ENCODE data around the gene TMEM258. TPM values are rescaled to one million over a fixed set of nuclear protein-coding genes. Genes with fewer than 3 reads are reported as not detected.
A peak's percentile ranks its signal among the peaks of the same experiment; 100 is the strongest.

Gene TMEM258
- total and polyA plus RNA-seq, 9 of the 15 experiments (the other 6 are each of a cell fraction or from before 2014, with no cell fraction given): 97.2 to 856 (median 231) TPM

DNA sequence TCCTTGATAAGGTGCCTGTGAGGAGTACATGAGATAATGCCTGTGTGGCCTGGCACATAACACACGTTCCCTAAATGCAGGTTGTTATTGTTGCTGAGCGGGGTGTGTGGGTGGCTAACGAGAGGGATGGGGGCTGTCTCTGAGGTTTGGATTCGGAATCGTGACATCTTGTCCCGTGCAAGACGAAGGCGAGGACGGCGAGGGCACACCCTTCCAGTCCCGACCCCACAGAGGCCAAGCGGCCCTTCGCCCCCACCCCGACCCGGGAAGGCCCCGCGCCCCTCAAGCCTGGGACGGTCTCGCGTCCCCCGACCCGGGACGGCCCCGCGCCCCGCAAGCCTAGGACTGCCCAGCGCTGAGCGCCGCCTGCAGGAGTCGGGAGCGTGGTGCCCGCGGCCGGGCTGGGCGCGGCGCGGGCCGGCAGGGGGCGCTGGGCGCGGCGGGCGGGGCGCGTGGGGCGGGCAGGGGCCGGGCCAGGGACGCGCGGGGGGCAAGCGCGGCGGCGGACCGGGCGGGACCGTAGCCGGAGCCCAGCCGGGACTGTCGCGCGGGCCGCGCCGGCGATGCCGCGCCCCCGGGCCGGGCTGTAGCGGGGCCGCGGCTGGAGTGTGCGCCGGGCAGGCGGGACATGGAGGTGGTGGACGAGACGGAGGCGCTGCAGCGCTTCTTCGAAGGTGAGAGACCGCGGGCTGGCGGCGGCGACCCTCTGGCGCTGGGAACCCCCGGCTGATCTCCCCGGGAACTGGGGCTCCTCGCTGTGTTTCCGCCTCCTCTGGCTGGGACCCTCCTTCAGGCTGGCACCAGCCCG is 40.1 kb downstream of the TMEM258 start, which contains the start of gene MYRF (continued):
- TF ChIP-seq, protein P1, sequence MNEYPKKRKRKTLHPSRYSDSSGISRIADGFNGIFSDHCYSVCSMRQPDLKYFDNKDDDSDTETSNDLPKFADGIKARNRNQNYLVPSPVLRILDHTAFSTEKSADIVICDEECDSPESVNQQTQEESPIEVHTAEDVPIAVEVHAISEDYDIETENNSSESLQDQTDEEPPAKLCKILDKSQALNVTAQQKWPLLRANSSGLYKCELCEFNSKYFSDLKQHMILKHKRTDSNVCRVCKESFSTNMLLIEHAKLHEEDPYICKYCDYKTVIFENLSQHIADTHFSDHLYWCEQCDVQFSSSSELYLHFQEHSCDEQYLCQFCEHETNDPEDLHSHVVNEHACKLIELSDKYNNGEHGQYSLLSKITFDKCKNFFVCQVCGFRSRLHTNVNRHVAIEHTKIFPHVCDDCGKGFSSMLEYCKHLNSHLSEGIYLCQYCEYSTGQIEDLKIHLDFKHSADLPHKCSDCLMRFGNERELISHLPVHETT (CRISPR knock-in tag; conservative IDR thresholded peaks at IDR 0.05 in 1 of 2, IDR thresholded peaks at IDR 0.05 in 1 of 2): no peak; a peak in 1 of 4 replicates
- TF ChIP-seq, protein P2, sequence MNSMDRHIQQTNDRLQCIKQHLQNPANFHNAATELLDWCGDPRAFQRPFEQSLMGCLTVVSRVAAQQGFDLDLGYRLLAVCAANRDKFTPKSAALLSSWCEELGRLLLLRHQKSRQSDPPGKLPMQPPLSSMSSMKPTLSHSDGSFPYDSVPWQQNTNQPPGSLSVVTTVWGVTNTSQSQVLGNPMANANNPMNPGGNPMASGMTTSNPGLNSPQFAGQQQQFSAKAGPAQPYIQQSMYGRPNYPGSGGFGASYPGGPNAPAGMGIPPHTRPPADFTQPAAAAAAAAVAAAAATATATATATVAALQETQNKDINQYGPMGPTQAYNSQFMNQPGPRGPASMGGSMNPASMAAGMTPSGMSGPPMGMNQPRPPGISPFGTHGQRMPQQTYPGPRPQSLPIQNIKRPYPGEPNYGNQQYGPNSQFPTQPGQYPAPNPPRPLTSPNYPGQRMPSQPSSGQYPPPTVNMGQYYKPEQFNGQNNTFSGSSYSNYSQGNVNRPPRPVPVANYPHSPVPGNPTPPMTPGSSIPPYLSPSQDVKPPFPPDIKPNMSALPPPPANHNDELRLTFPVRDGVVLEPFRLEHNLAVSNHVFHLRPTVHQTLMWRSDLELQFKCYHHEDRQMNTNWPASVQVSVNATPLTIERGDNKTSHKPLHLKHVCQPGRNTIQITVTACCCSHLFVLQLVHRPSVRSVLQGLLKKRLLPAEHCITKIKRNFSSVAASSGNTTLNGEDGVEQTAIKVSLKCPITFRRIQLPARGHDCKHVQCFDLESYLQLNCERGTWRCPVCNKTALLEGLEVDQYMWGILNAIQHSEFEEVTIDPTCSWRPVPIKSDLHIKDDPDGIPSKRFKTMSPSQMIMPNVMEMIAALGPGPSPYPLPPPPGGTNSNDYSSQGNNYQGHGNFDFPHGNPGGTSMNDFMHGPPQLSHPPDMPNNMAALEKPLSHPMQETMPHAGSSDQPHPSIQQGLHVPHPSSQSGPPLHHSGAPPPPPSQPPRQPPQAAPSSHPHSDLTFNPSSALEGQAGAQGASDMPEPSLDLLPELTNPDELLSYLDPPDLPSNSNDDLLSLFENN (IDR thresholded peaks at IDR 0.05; ENCODE audit: low read depth in 2 of 2, low read length in 2 of 2): no peak
- TF ChIP-seq, protein P3, sequence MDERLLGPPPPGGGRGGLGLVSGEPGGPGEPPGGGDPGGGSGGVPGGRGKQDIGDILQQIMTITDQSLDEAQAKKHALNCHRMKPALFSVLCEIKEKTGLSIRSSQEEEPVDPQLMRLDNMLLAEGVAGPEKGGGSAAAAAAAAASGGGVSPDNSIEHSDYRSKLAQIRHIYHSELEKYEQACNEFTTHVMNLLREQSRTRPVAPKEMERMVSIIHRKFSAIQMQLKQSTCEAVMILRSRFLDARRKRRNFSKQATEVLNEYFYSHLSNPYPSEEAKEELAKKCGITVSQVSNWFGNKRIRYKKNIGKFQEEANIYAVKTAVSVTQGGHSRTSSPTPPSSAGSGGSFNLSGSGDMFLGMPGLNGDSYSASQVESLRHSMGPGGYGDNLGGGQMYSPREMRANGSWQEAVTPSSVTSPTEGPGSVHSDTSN (CRISPR knock-in tag; IDR thresholded peaks at IDR 0.05; ENCODE audit: low read depth): no peak
- TF ChIP-seq, protein P3 (tag; conservative IDR thresholded peaks at IDR 0.05; ENCODE audit: low read depth): no peak
- TF ChIP-seq TRIM24 (IDR thresholded peaks at IDR 0.05): no peak
- TF ChIP-seq KAT7 (CRISPR knock-in tag; IDR thresholded peaks at IDR 0.05; ENCODE audit: borderline replicate concordance): 0 out of 2 replicates have a peak, but pooled peaks have one; percentile 50
- peak; percentile 70 for TF ChIP-seq KAT2B (IDR thresholded peaks at IDR 0.05; ENCODE audit: low read depth, low read length)
- 0 out of 2 replicates have a peak, but pooled peaks have one; percentile 11 for TF ChIP-seq E2F3 (CRISPR knock-in tag; IDR thresholded peaks at IDR 0.05)
- no peak for TF ChIP-seq FOXM1 (IDR thresholded peaks at IDR 0.05; ENCODE audit: low read depth)
- TF ChIP-seq FOXM1 (CRISPR knock-in tag; IDR thresholded peaks at IDR 0.05; ENCODE audit: low read depth): 0 out of 2 replicates have a peak, but pooled peaks have one; percentile 56
- TF ChIP-seq CCNT2 (IDR thresholded peaks at IDR 0.05; ENCODE audit: borderline replicate concordance, extremely low read depth, insufficient read length, low read depth, low read length): peak; percentile 43
- TF ChIP-seq ATF1 (CRISPR knock-in tag; IDR thresholded peaks at IDR 0.05): no peak
- no peak for TF ChIP-seq ATF1 (tag; IDR thresholded peaks at IDR 0.05)
- TF ChIP-seq SNIP1 (IDR thresholded peaks at IDR 0.05; ENCODE audit: low read depth): no peak
- TF ChIP-seq, protein P4, sequence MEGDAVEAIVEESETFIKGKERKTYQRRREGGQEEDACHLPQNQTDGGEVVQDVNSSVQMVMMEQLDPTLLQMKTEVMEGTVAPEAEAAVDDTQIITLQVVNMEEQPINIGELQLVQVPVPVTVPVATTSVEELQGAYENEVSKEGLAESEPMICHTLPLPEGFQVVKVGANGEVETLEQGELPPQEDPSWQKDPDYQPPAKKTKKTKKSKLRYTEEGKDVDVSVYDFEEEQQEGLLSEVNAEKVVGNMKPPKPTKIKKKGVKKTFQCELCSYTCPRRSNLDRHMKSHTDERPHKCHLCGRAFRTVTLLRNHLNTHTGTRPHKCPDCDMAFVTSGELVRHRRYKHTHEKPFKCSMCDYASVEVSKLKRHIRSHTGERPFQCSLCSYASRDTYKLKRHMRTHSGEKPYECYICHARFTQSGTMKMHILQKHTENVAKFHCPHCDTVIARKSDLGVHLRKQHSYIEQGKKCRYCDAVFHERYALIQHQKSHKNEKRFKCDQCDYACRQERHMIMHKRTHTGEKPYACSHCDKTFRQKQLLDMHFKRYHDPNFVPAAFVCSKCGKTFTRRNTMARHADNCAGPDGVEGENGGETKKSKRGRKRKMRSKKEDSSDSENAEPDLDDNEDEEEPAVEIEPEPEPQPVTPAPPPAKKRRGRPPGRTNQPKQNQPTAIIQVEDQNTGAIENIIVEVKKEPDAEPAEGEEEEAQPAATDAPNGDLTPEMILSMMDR (IDR thresholded peaks at IDR 0.05 in 2 of 3, conservative IDR thresholded peaks at IDR 0.05 in 1 of 3; ENCODE audit: insufficient read depth in 2 of 3, low read depth in 1 of 3, low read length in 3 of 3): peak; percentile 42 to 96 (median 87)

Data from K562 (cell line).